AG09309 (cell line): ENCODE data around the gene KIF21B.

Experiments used
- DNase-seq: peaks from one replicate; pipeline ENCODE4 v3.0.0-alpha.2; 2010; ENCODE audit warnings: low read depth
- H3K4me3 ChIP-seq: 2 replicates; pipeline ENCODE4 v1.5.1; 2011; ENCODE audit warnings: mild to moderate bottlenecking, low read depth, low read length, moderate library complexity; ENCODE audit not compliant: control insufficient read depth
- CTCF ChIP-seq: IDR thresholded peaks from 2 replicates; pipeline ENCODE4 v1.5.1; 2011; ENCODE audit warnings: mild to moderate bottlenecking, low read depth, low read length, inconsistent platforms; ENCODE audit not compliant: insufficient read depth, control insufficient read depth; ENCODE audit errors: missing control alignments

The KIF21B gene

GRCh38 chr1:201038186-201038876, 14.8 kb upstream of the KIF21B start:
- TF ChIP-seq CTCF = no peak
- DNase-seq = no peak
- H3K4me3 ChIP-seq = no peak overlapping the region

GRCh38 chr1:201036188-201036842, 12.8 kb upstream of the KIF21B start:
- no peak for TF ChIP-seq CTCF
- no peak overlapping the region for H3K4me3 ChIP-seq
- DNase-seq = no peak

DNA sequence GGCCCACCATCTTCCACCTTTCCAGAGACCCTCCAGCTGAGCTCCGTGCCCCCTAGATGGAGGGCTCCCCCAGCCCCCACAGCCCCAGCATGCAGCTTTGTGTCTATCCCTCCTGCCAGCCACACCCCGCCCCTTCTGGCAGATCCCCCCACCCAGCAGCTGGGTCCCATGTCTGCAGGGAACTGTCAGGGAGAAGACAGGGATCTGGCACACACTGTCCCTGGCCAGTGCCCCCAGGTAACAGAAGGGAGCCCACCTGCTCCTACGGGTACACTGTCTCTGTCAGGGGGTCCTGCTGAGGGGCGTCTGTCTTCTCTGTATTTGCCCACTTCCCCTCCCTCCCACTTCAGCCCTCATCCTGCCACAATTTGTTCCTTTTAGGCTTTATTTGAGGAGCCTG, 11.2 kb upstream of the KIF21B start:
- H3K4me3 ChIP-seq = no peak overlapping the region
- DNase-seq = no peak
- no peak for TF ChIP-seq CTCF

DNA sequence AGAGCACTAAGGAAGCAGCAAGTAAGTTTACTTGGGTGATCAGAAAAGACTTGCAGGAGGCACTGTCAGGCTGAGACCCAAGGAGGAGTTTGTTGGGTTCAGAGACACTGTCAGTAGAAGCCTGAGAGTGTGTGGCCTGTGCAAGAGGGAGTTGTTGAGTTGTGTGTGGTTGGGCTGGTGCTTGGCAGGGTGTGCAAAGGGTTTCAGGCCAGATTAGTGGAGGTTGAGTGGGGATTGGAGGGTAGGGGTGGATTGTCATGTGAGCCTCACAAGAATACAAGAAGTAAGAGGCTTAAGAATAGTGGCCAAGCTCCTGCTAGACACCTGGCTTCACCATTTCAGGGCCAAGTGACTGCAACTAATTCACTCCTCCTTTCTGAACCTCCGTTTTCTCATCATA, 8.9 kb upstream of the KIF21B start:
- no peak for DNase-seq
- H3K4me3 ChIP-seq = no peak overlapping the region
- no peak for TF ChIP-seq CTCF

- H3K4me3 ChIP-seq = no peak overlapping the region
- DNase-seq = no peak
- no peak for TF ChIP-seq CTCF
These were observed 5.0 kb upstream of the KIF21B start for GRCh38 chr1:201028461-201028889.

DNA sequence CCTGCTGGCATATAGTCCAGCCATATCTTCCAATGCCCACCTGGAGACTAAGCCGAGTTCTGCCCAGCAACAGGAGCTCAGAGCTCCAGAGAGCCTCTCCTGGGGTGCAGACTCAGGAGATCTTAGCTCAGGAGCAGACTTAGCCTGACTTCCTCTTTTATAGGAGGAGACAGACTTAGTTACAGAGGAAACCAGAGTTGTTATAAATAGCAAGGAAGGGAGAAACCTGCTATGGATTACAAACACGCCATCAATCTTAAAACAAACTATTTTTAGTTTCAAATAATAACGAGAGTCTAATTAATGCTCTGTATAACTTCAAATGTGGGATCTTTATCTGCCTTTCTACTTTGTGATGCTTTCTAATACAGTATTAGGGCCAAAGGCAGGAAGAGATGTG, 3.3 kb upstream of the KIF21B start:
- DNase-seq = no peak
- TF ChIP-seq CTCF = no peak
- no peak overlapping the region for H3K4me3 ChIP-seq
